Measurements from ENCODE around the gene RAB5IF.

GRCh38 chr20:36569847-36570429, 35.6 kb upstream of the RAB5IF start:
- TF ChIP-seq, protein P1, sequence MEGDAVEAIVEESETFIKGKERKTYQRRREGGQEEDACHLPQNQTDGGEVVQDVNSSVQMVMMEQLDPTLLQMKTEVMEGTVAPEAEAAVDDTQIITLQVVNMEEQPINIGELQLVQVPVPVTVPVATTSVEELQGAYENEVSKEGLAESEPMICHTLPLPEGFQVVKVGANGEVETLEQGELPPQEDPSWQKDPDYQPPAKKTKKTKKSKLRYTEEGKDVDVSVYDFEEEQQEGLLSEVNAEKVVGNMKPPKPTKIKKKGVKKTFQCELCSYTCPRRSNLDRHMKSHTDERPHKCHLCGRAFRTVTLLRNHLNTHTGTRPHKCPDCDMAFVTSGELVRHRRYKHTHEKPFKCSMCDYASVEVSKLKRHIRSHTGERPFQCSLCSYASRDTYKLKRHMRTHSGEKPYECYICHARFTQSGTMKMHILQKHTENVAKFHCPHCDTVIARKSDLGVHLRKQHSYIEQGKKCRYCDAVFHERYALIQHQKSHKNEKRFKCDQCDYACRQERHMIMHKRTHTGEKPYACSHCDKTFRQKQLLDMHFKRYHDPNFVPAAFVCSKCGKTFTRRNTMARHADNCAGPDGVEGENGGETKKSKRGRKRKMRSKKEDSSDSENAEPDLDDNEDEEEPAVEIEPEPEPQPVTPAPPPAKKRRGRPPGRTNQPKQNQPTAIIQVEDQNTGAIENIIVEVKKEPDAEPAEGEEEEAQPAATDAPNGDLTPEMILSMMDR (IDR thresholded peaks at IDR 0.05): no peak
- TF ChIP-seq POLR2A (IDR thresholded peaks at IDR 0.05): no peak
